H9 (cell line): ENCODE measurements around the gene MEGF10. TPM values are rescaled to one million over a fixed set of nuclear protein-coding genes. Genes with fewer than 3 reads are reported as not detected.

Source experiments
- DNase-seq: peaks from one replicate; pipeline ENCODE4 v3.0.0-alpha.2; 2017
- H2AFZ ChIP-seq: one replicate; pipeline ENCODE4 v1.6.1; 2013; ENCODE audit warnings: mild to moderate bottlenecking, low read length, control low read depth, moderate library complexity
- H2AK5ac ChIP-seq: 2 replicates; pipeline ENCODE4 v1.6.1; 2013; ENCODE audit warnings: low read length, control low read depth, mixed read lengths; ENCODE audit not compliant: insufficient read length
- H2BK120ac ChIP-seq: one replicate; pipeline ENCODE4 v1.6.1; 2013; ENCODE audit warnings: low read depth, mild to moderate bottlenecking, low read length, control low read depth, inconsistent platforms; ENCODE audit not compliant: poor library complexity, severe bottlenecking
- H2BK12ac ChIP-seq: 2 replicates; pipeline ENCODE4 v1.6.1; 2013; ENCODE audit warnings: low read length, control low read depth, mixed read lengths, low read depth; ENCODE audit not compliant: insufficient read length
- H2BK15ac ChIP-seq: 2 replicates; pipeline ENCODE4 v1.6.1; 2013; ENCODE audit warnings: low read depth, low read length, control low read depth
- H2BK20ac ChIP-seq: one replicate; pipeline ENCODE4 v1.6.1; 2013; ENCODE audit warnings: low read depth, mild to moderate bottlenecking, low read length, control low read depth, inconsistent platforms; ENCODE audit not compliant: poor library complexity, severe bottlenecking
- H2BK5ac ChIP-seq: 2 replicates; pipeline ENCODE4 v1.6.1; 2013; ENCODE audit warnings: low read length, control low read depth, mixed read lengths; ENCODE audit not compliant: insufficient read length
- H3K14ac ChIP-seq: 2 replicates; pipeline ENCODE4 v1.6.1; 2013; ENCODE audit warnings: low read length, control low read depth; ENCODE audit not compliant: insufficient read depth
- H3K18ac ChIP-seq: 2 replicates; pipeline ENCODE4 v1.6.1; 2013; ENCODE audit warnings: low read depth, mild to moderate bottlenecking, mixed read lengths, low read length, control low read depth; ENCODE audit not compliant: insufficient read length
- H3K23ac ChIP-seq: 2 replicates; pipeline ENCODE4 v1.6.1; 2013; ENCODE audit warnings: low read length, control low read depth, mixed read lengths, low read depth; ENCODE audit not compliant: insufficient read length
- H3K23me2 ChIP-seq: 2 replicates; pipeline ENCODE4 v1.6.1; 2013; ENCODE audit warnings: low read depth, mild to moderate bottlenecking, mixed read lengths, low read length, control low read depth; ENCODE audit not compliant: insufficient read length, poor library complexity, severe bottlenecking
- H3K27ac ChIP-seq: 2 replicates; pipeline ENCODE4 v1.5.1; 2013; ENCODE audit warnings: low read length, control low read depth, mixed read lengths, low read depth; ENCODE audit not compliant: insufficient read length
- H3K27me3 ChIP-seq: 2 replicates; pipeline ENCODE4 v1.6.1; 2013; ENCODE audit warnings: low read length, control low read depth, inconsistent platforms; ENCODE audit not compliant: insufficient read depth
- H3K4ac ChIP-seq: 2 replicates; pipeline ENCODE4 v1.6.1; 2013; ENCODE audit warnings: low read depth, mild to moderate bottlenecking, control low read depth, inconsistent platforms, low read length, moderate library complexity
- H3K4me1 ChIP-seq: 2 replicates; pipeline ENCODE4 v1.6.1; 2013; ENCODE audit warnings: low read length, control low read depth, inconsistent platforms; ENCODE audit not compliant: insufficient read depth
- H3K4me2 ChIP-seq: 2 replicates; pipeline ENCODE4 v1.6.1; 2013; ENCODE audit warnings: low read length, control low read depth, mixed read lengths; ENCODE audit not compliant: insufficient read length, insufficient read depth
- H3K56ac ChIP-seq: 2 replicates; pipeline ENCODE4 v1.6.1; 2013; ENCODE audit warnings: low read depth, mild to moderate bottlenecking, mixed read lengths, low read length, control low read depth; ENCODE audit not compliant: insufficient read length
- H3K79me1 ChIP-seq: 2 replicates; pipeline ENCODE4 v1.6.1; 2013; ENCODE audit warnings: low read depth, mild to moderate bottlenecking, moderate library complexity, low read length, control low read depth, inconsistent platforms; ENCODE audit not compliant: insufficient read depth, poor library complexity, severe bottlenecking
- H3K79me2 ChIP-seq: 2 replicates; pipeline ENCODE4 v1.6.1; 2013; ENCODE audit warnings: low read length, control low read depth, inconsistent platforms; ENCODE audit not compliant: insufficient read depth
- H3K9ac ChIP-seq: 2 replicates; pipeline ENCODE4 v1.6.1; 2013; ENCODE audit warnings: low read length, control low read depth, mixed read lengths; ENCODE audit not compliant: insufficient read length; ENCODE audit errors: extremely low read depth
- H3K9me3 ChIP-seq: one replicate; pipeline ENCODE4 v1.6.1; 2013; ENCODE audit warnings: low read depth, low read length, inconsistent platforms; ENCODE audit not compliant: control insufficient read depth
- H3T11ph ChIP-seq: one replicate; pipeline ENCODE4 v1.6.1; 2013; ENCODE audit warnings: mild to moderate bottlenecking, low read length, control low read depth, inconsistent platforms
- H4K20me1 ChIP-seq: one replicate; pipeline ENCODE4 v1.6.1; 2013; ENCODE audit not compliant: control insufficient read depth, insufficient read length, insufficient read depth
- H4K5ac ChIP-seq: 2 replicates; pipeline ENCODE4 v1.6.1; 2013; ENCODE audit warnings: low read depth, mild to moderate bottlenecking, mixed read lengths, low read length, control low read depth; ENCODE audit not compliant: insufficient read length
- H4K8ac ChIP-seq: replicated peaks from 2 replicates; pipeline ENCODE4 v1.6.1; 2013; ENCODE audit warnings: low read length, control low read depth, mixed read lengths, low read depth; ENCODE audit not compliant: insufficient read length
- H4K91ac ChIP-seq: 2 replicates; pipeline ENCODE4 v1.6.1; 2013; ENCODE audit warnings: low read depth, mild to moderate bottlenecking, moderate library complexity, mixed read lengths, low read length, control low read depth; ENCODE audit not compliant: insufficient read length
- H3K27ac Mint-ChIP-seq, 3 experiments: 2 replicates in 2 of 3; 3 replicates in 1 of 3; pipeline ENCODE4 v1.8.0; 2020 to 2021; ENCODE audit warnings: mixed read lengths in 3 of 3, mild to moderate bottlenecking in 1 of 3, moderate library complexity in 1 of 3
- H3K27me3 Mint-ChIP-seq: 2 replicates; pipeline ENCODE4 v1.8.0; 2021; ENCODE audit warnings: low read depth, mild to moderate bottlenecking, moderate library complexity, mixed read lengths
- H3K36me3 Mint-ChIP-seq, 3 experiments: 2 replicates in 2 of 3; 3 replicates in 1 of 3; pipeline ENCODE4 v1.8.0; 2020 to 2021; ENCODE audit warnings: low read depth in 3 of 3, mixed read lengths in 3 of 3; ENCODE audit not compliant: insufficient read depth in 1 of 3
- H3K4me1 Mint-ChIP-seq, 2 experiments: 2 replicates each; pipeline ENCODE4 v1.8.0; 2020; ENCODE audit warnings: mixed read lengths in 2 of 2
- H3K4me3 Mint-ChIP-seq, 2 experiments: 2 replicates in 1 of 2; 3 replicates in 1 of 2; pipeline ENCODE4 v1.8.0; 2020 to 2021; ENCODE audit warnings: mild to moderate bottlenecking in 2 of 2, mixed read lengths in 2 of 2, moderate library complexity in 1 of 2
- H3K9me3 Mint-ChIP-seq, 2 experiments: 2 replicates in 1 of 2; 3 replicates in 1 of 2; pipeline ENCODE4 v1.8.0; 2020; ENCODE audit warnings: mild to moderate bottlenecking in 2 of 2, mixed read lengths in 2 of 2, moderate library complexity in 1 of 2
- CTCF ChIP-seq: fragments of 200-600 bp; sonication (generic); conservative IDR thresholded peaks from 3 replicates; pipeline ENCODE4 v1.8.0; 2021; ENCODE audit warnings: antibody characterized with exemption, mild to moderate bottlenecking
- WGBS: extraction: QIAGEN DNeasy Blood & Tissue Kit; methylation state at CpG from one replicate; pipeline ENCODE4 v1.1.7; 2013; ENCODE audit warnings: missing lambda C conversion rate, low lambda C conversion rate, mixed read lengths; ENCODE audit not compliant: insufficient read length; ENCODE audit errors: extremely low coverage; 5-methylcytosine and 5-hydroxymethylcytosine counted together
- total RNA-seq: library from RNA; stranded (reverse); gene quantifications from 2 replicates; pipeline ENCODE4 v1.2.1, GENCODE V29; 2021

Gene MEGF10
- total RNA-seq, 1 experiment from 2014 or later, result 36.5 TPM

DNA sequence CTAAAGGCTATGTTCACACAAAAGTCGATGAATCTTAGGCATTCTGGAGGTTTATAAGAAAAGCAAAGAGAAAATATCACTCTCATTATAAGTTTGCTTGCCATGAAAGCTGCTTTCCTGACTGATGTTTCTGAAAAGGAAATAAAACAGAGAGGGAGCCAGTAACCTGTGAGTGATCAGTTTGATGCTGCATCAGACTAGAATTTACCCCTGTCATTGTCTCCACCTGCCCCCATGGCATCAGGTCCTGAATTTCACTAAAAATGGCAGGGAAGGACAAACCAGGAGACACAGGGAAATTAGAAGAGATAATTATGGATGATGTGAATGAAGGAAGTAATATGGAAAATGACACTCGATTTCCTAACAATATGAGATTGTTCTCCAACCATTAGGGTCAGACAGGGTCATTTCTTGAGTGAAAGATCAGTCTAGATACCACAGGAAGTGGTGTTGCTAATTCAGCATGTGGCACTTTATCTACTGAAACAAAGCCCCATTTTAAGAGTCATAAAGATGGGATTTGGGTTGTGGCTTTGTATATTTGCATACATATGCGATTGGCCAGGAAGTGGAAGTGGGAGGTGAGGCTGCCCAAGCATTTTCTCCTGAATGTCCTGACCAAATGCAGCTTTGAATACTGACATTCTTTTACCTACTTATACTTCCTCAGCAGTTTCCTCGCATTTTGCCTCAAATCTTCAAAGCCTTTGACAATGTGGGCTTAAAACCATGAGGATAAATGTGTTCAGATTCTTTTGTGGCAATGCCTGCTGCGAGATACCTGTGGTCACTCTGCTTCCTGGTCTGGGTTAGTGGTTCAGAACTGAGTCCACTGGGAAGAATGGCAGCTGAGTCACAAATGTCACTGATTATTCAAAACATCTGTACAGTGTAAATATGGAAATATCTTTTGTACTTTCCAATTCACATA lies 29.7 kb downstream of the MEGF10 start:
- Histone ChIP-seq H2BK120ac (no peak overlapping the region), H2AK5ac (no peak overlapping the region), H4K5ac (no peak overlapping the region), H3K9ac (no peak overlapping the region), H3T11ph (no peak overlapping the region), H3K4me1 (peaks cover 14% of the 10 kb centered on the region; the same call in 1 of the 2 replicates), H2BK12ac (no peak overlapping the region), H2BK15ac (no peak overlapping the region), H4K8ac (no peak overlapping the region), H3K4ac (no peak overlapping the region), H3K27me3 (no peaks in the 10 kb centered on the region), H2AFZ (no peak overlapping the region), H3K9me3 (no peaks in the 10 kb centered on the region), H3K14ac (no peak overlapping the region), H3K23me2 (no peaks in the 10 kb centered on the region), H3K56ac (no peak overlapping the region), H2BK5ac (no peak overlapping the region), H2BK20ac (no peak overlapping the region), H3K23ac (no peak overlapping the region), H3K79me1 (no peaks in the 10 kb centered on the region), H3K18ac (no peak overlapping the region), H3K79me2 (peaks cover 4% of the 10 kb centered on the region; the same call in 1 of the 2 replicates), H3K4me2 (no peak overlapping the region), H3K27ac (peak overlapping the region; percentile 2), H4K91ac (no peak overlapping the region), H4K20me1 (peaks cover 3% of the 10 kb centered on the region)
- TF ChIP-seq CTCF, result no peak
- Mint-ChIP-seq H3K4me1 (peaks cover 32 to 44% of the 10 kb centered on the region in 2 experiments), H3K36me3 (peaks cover 2 to 11% (median 10%) of the 10 kb centered on the region in 3 experiments; a peak in 3 of 7 replicates), H3K27me3 (no peaks in the 10 kb centered on the region), H3K9me3 (no peaks in the 10 kb centered on the region), H3K27ac (peak overlapping the region; percentile 63 to 84 (median 64); a peak in 6 of 7 replicates), H3K4me3 (no peak overlapping the region)
- DNase-seq, result no peak
- no CpG with 5 or more reads among the region's 5 CpGs for WGBS
